K562 (cell line): ENCODE measurements around the gene GAMT. TPM values are rescaled to one million over a fixed set of nuclear protein-coding genes. Genes with fewer than 3 reads are reported as not detected.

ENCODE experiments used
- ADNP ChIP-seq: fragments of 200-800 bp; sonication (Bioruptor generic); IDR thresholded peaks from 2 replicates; pipeline ENCODE4 v1.6.1; 2016; ENCODE audit warnings: missing genetic modification characterization, missing compliant biosample characterization
- ARID1B ChIP-seq: fragments of 450-650 bp; IDR thresholded peaks from 2 replicates; pipeline ENCODE4 v1.6.1; 2016; ENCODE audit warnings: antibody characterized with exemption, mild to moderate bottlenecking, inconsistent platforms
- BCL6 ChIP-seq: fragments of 250-450 bp; sonication (Bioruptor Pico); IDR thresholded peaks from 2 replicates; pipeline ENCODE4 v1.4.0; 2020
- CBX1 ChIP-seq: sonication (generic); IDR thresholded peaks from 2 replicates; pipeline ENCODE4 v1.6.1; 2016; ENCODE audit warnings: antibody characterized with exemption, low read depth, mild to moderate bottlenecking
- GABPB1 ChIP-seq: sonication (generic); formaldehyde crosslinking; IDR thresholded peaks from 2 replicates; pipeline ENCODE4 v1.8.0; 2022; ENCODE audit warnings: mild to moderate bottlenecking, missing genetic modification reagents
- HDAC2 ChIP-seq: fragments of 450-650 bp; IDR thresholded peaks from 2 replicates; pipeline ENCODE4 v1.6.1; 2016; ENCODE audit warnings: mild to moderate bottlenecking
- HDAC6 ChIP-seq: IDR thresholded peaks from 2 replicates; pipeline ENCODE4 v1.6.1; 2012; ENCODE audit warnings: low read depth, mild to moderate bottlenecking, control low read depth, inconsistent platforms, low read length, moderate library complexity
- KLF1 ChIP-seq: fragments of 450-650 bp; IDR thresholded peaks from 2 replicates; pipeline ENCODE4 v1.6.1; 2016; ENCODE audit warnings: missing genetic modification characterization, missing compliant biosample characterization
- KLF6 ChIP-seq: fragments of 250-450 bp; sonication (Bioruptor Pico); IDR thresholded peaks from 2 replicates; pipeline ENCODE4 v1.4.0; 2020; ENCODE audit warnings: mild to moderate bottlenecking, moderate library complexity, borderline replicate concordance
- MAX ChIP-seq: sonication (generic); formaldehyde crosslinking; IDR thresholded peaks from 2 replicates; pipeline ENCODE4 v1.9.0; 2022; ENCODE audit warnings: mild to moderate bottlenecking, missing genetic modification reagents
- MEF2D ChIP-seq: conservative IDR thresholded peaks from 2 replicates; pipeline ENCODE4 v1.6.1; 2016; ENCODE audit warnings: low read depth, missing genetic modification characterization, missing compliant biosample characterization
- NFRKB ChIP-seq: fragments of 450-650 bp; IDR thresholded peaks from 2 replicates; pipeline ENCODE4 v1.6.1; 2016; ENCODE audit warnings: low read depth
- NR2C1 ChIP-seq, 2 experiments: fragments of 450-650 bp; IDR thresholded peaks; 2 replicates each; pipeline ENCODE4 v1.6.1; 2017; ENCODE audit warnings: mild to moderate bottlenecking in 2 of 2, antibody characterized with exemption in 1 of 2, inconsistent platforms in 1 of 2, missing compliant biosample characterization in 1 of 2, missing genetic modification characterization in 1 of 2
- RBBP5 ChIP-seq: fragments of 200-600 bp; sonication (generic); IDR thresholded peaks from 2 replicates; pipeline ENCODE4 v1.6.1; 2012; ENCODE audit warnings: borderline replicate concordance, mild to moderate bottlenecking, low read length, control low read depth, inconsistent platforms; ENCODE audit not compliant: insufficient read depth, poor library complexity, severe bottlenecking
- SIN3A ChIP-seq, 2 experiments: fragments of 150-350 bp in 1 of 2; IDR thresholded peaks; 2 replicates each; pipeline ENCODE4 v1.6.1; 2011 to 2016; ENCODE audit warnings: borderline replicate concordance in 2 of 2, low read depth in 2 of 2, low read length in 2 of 2, mild to moderate bottlenecking in 2 of 2, moderate library complexity in 2 of 2; ENCODE audit not compliant: control insufficient read depth in 1 of 2
- SMAD2 ChIP-seq: fragments of 150-350 bp; IDR thresholded peaks from 2 replicates; pipeline ENCODE4 v1.6.1; 2014; ENCODE audit warnings: low read depth, mild to moderate bottlenecking, low read length
- TCF7 ChIP-seq: sonication (generic); IDR thresholded peaks from 2 replicates; pipeline ENCODE4 v1.6.1; 2016; ENCODE audit warnings: antibody characterized with exemption, borderline replicate concordance
- ZBED1 ChIP-seq: IDR thresholded peaks from 2 replicates; pipeline ENCODE4 v1.6.1; 2014
- ZNF766 ChIP-seq: fragments of 200-800 bp; sonication (Bioruptor generic); conservative IDR thresholded peaks from 2 replicates; pipeline ENCODE4 v1.6.1; 2016; ENCODE audit warnings: missing genetic modification characterization, missing compliant biosample characterization
- polyA plus RNA-seq, 8 experiments: library from polyadenylated mRNA; depleted of rRNA in 4 of 8; stranded (reverse) in 5 of 8; unstranded in 3 of 8; fragments of >200 nt; fragmentation: Nextera tagmentation in 2 of 8; fragmentation: Illumina TruSeq in 1 of 8; extraction: Ambion mirVana in 2 of 8; extraction: Trizol in 1 of 8; gene quantifications; 2 replicates each; pipeline versions ENCODE4 v1.2.1 to v1.2.3, GENCODE V29; 2011 to 2014; ENCODE audit warnings: inconsistent platforms in 1 of 8, missing spikeins in 1 of 8
- total RNA-seq, 7 experiments: library from RNA; depleted of rRNA in 6 of 7; stranded (reverse); fragments of >200 nt in 6 of 7; fragmentation: Illumina TruSeq in 2 of 7; extraction: Trizol in 2 of 7; gene quantifications; 2 replicates each; pipeline versions ENCODE4 v1.2.1 to v1.2.3, GENCODE V29; 2011 to 2021; ENCODE audit warnings: low replicate concordance in 1 of 7
- TF ChIP-seq, protein P1 (sequence below): fragments of 450-650 bp; IDR thresholded peaks from 2 replicates; pipeline ENCODE4 v1.6.1; 2016; ENCODE audit warnings: low read depth, mild to moderate bottlenecking, moderate library complexity
- TF ChIP-seq, protein P2 (sequence below): fragments of 250-450 bp; sonication (Bioruptor Pico); IDR thresholded peaks from 2 replicates; pipeline ENCODE4 v1.5.0; 2020; ENCODE audit warnings: mild to moderate bottlenecking
- TF ChIP-seq, protein P3 (sequence below): fragments of 250-450 bp; sonication (Bioruptor Pico); IDR thresholded peaks from 2 replicates; pipeline ENCODE4 v1.4.0; 2020; ENCODE audit warnings: borderline replicate concordance
- TF ChIP-seq, protein P4 (sequence below): fragments of 200-800 bp; sonication (Bioruptor generic); IDR thresholded peaks from 2 replicates; pipeline ENCODE4 v1.6.1; 2017; ENCODE audit warnings: missing genetic modification characterization, missing compliant biosample characterization

The GAMT gene
- total and polyA plus RNA-seq, 9 of the 15 experiments (the other 6 are each of a cell fraction or from before 2014, with no cell fraction given): 1.3 to 35.3 (median 27.2) TPM

GRCh38 chr19:1406774-1407527 lies 5.6 kb upstream of the GAMT start (continued):
- TF ChIP-seq, protein P1, sequence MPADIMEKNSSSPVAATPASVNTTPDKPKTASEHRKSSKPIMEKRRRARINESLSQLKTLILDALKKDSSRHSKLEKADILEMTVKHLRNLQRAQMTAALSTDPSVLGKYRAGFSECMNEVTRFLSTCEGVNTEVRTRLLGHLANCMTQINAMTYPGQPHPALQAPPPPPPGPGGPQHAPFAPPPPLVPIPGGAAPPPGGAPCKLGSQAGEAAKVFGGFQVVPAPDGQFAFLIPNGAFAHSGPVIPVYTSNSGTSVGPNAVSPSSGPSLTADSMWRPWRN: peak; percentile 83
- TF ChIP-seq TCF7 (peak; percentile 22; the same call in 1 of the 2 replicates), ARID1B (peak; percentile 23), HDAC2 (peak; percentile 77), SIN3A (IDR thresholded peaks at IDR 0.05; ENCODE audit: borderline replicate concordance in 2 of 2, control insufficient read depth in 1 of 2, low read depth in 2 of 2, low read length in 2 of 2) (peak; percentile 14 to 15; a peak in 1 of 4 replicates), ZNF766 (CRISPR knock-in tag) (peak; percentile 98; the same call in 1 of the 2 replicates), KLF1 (peak; percentile 48; the same call in 1 of the 2 replicates), GABPB1 (peak; percentile 66), NFRKB (no peak), HDAC6 (no peak), BCL6 (no peak), ADNP (tag) (peak; percentile 86), CBX1 (peak; percentile 68; the same call in 1 of the 2 replicates), MEF2D (tag) (peak; percentile 73; the same call in 1 of the 2 replicates), RBBP5 (peak; percentile 24), KLF6 (CRISPR knock-in tag) (no peak), ZBED1 (peak; percentile 57; the same call in 1 of the 2 replicates), MAX (CRISPR knock-in tag) (peak; percentile 95), NR2C1 (IDR thresholded peaks at IDR 0.05) (no peak), NR2C1 (tag; IDR thresholded peaks at IDR 0.05) (0 out of 2 replicates have a peak, but pooled peaks have one; percentile 45), SMAD2 (no peak)
- TF ChIP-seq, protein P2, sequence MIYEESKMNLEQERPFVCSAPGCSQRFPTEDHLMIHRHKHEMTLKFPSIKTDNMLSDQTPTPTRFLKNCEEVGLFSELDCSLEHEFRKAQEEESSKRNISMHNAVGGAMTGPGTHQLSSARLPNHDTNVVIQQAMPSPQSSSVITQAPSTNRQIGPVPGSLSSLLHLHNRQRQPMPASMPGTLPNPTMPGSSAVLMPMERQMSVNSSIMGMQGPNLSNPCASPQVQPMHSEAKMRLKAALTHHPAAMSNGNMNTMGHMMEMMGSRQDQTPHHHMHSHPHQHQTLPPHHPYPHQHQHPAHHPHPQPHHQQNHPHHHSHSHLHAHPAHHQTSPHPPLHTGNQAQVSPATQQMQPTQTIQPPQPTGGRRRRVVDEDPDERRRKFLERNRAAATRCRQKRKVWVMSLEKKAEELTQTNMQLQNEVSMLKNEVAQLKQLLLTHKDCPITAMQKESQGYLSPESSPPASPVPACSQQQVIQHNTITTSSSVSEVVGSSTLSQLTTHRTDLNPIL: no peak
- TF ChIP-seq, protein P3, sequence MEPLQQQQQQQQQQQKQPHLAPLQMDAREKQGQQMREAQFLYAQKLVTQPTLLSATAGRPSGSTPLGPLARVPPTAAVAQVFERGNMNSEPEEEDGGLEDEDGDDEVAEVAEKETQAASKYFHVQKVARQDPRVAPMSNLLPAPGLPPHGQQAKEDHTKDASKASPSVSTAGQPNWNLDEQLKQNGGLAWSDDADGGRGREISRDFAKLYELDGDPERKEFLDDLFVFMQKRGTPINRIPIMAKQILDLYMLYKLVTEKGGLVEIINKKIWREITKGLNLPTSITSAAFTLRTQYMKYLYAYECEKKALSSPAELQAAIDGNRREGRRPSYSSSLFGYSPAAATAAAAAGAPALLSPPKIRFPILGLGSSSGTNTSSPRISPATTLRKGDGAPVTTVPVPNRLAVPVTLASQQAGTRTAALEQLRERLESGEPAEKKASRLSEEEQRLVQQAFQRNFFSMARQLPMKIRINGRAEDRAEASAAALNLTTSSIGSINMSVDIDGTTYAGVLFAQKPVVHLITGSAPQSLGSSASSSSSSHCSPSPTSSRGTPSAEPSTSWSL (CRISPR knock-in tag): no peak
- TF ChIP-seq, protein P4, sequence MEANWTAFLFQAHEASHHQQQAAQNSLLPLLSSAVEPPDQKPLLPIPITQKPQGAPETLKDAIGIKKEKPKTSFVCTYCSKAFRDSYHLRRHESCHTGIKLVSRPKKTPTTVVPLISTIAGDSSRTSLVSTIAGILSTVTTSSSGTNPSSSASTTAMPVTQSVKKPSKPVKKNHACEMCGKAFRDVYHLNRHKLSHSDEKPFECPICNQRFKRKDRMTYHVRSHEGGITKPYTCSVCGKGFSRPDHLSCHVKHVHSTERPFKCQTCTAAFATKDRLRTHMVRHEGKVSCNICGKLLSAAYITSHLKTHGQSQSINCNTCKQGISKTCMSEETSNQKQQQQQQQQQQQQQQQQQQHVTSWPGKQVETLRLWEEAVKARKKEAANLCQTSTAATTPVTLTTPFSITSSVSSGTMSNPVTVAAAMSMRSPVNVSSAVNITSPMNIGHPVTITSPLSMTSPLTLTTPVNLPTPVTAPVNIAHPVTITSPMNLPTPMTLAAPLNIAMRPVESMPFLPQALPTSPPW (CRISPR knock-in tag): peak; percentile 73
